AG10803 (cell line): ENCODE measurements around the gene FCHSD1.

Experiments
- DNase-seq: peaks from one replicate; pipeline ENCODE4 v3.0.0; 2010; ENCODE audit warnings: low read depth
- H3K4me3 ChIP-seq: 2 replicates; pipeline ENCODE4 v1.5.1; 2011; ENCODE audit warnings: mild to moderate bottlenecking, low read length, control low read depth
- TF ChIP-seq, protein P1 (sequence below): conservative IDR thresholded peaks from 2 replicates; pipeline ENCODE4 v1.5.1; 2011; ENCODE audit warnings: mild to moderate bottlenecking, low read length, control low read depth, inconsistent platforms

Gene FCHSD1

DNA sequence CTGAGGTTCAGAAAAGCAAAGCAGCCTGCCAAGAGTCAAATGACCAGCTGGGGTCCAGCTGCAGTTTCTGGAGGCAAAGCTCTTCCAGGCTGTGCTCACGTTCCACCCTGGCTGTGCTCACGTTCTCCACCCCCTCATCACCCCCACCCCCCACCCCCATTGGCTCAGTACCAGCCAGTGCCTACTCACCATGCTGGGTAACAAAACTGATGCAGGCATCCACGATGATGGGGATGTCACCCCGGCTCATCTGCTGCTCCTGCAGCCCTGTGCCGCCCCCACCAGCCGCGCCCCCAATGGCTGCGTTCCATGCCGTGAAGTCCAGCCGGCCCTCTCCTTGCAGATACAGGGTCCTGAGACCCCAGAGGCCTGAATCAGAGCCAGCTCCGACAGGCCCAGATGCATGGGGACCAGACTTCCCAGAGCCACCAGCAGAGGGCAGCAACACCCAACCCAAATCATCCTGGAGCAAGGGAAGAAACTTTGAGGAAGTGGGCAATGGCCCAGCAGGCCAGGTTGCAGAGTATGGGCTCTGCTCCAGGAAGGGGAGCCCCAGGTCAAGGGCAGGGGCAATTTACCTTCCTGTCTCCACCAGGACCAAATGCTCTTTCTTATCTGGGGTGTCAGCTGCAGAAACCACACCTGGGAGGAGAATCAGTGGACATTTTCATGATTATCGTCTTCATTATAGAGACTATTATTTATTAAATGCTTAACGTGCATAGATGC, 13.7 kb upstream of the FCHSD1 start:
- H3K4me3 ChIP-seq, result no peak overlapping the region
- peak; percentile 59 for DNase-seq
- TF ChIP-seq, protein P1, sequence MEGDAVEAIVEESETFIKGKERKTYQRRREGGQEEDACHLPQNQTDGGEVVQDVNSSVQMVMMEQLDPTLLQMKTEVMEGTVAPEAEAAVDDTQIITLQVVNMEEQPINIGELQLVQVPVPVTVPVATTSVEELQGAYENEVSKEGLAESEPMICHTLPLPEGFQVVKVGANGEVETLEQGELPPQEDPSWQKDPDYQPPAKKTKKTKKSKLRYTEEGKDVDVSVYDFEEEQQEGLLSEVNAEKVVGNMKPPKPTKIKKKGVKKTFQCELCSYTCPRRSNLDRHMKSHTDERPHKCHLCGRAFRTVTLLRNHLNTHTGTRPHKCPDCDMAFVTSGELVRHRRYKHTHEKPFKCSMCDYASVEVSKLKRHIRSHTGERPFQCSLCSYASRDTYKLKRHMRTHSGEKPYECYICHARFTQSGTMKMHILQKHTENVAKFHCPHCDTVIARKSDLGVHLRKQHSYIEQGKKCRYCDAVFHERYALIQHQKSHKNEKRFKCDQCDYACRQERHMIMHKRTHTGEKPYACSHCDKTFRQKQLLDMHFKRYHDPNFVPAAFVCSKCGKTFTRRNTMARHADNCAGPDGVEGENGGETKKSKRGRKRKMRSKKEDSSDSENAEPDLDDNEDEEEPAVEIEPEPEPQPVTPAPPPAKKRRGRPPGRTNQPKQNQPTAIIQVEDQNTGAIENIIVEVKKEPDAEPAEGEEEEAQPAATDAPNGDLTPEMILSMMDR, result peak; percentile 91

DNA sequence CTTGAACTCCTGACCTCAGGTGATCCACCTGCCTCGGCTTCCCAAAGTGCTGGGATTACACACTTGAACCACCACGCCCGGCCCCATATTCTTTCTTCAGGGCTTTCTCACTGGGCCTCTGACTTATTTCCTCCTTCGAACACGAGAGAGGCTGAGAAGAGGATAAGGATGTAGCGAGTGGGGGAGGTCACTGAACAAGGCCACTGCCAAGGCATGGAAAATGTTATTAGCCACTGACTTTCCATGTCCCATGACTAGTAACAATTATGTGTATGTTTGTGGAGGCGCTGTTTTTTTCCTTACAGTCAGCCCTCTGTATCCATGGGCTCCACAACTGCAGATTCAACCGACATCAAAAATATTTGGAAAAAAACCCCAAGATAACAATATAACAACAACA, 12.3 kb upstream of the FCHSD1 start:
- TF ChIP-seq, protein P1, result no peak
- no peak for DNase-seq
- no peak overlapping the region for H3K4me3 ChIP-seq

DNA sequence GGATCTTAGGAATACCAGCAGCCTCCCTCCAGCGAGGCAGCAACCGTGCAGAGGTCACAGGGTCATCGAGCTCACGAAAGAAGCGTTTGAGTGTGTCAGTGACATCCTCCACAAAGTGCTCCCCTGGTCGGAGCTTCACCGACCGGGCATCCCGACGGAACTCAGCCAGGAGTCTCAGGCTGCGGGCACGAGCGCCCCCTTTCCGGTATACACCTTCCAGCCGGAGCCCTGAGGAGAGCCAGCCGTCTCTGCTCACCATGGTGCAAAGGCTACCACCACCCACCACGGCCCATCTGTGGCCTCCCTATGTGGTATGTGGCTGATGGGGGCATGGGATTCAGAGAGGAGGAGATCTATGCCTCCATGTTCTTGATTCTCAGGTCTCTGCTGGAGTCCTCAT, 10.8 kb upstream of the FCHSD1 start:
- TF ChIP-seq, protein P1, result no peak
- H3K4me3 ChIP-seq, result no peak overlapping the region
- DNase-seq, result no peak

DNA sequence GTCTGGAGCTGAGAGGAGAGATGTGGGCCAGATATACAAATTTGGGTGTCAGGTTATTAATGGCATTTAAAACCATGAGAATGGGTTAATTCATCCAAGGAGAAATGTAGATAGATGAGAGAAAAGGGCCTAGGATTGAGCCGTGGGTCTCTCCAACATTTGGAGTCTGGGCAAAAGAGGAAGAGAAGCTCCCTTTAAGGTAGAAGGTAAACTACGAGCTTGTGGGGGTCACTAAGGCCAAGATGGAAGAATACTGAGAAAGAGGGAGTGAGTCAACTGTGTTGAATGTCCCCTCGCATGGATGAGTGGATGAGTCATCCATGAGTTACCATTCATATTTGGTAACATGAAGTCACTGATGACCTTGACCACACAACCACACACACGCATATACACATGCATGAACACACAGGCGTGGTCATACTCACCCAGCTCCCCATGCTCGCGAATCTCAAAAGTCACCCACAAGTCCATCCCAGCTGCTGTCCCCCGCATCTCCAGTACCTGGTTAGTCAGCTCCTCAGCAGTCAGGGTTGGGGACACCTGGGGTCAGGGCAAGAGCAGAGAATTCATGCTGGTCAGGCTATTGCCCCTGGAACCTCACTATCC, 6.8 kb upstream of the FCHSD1 start:
- H3K4me3 ChIP-seq, result no peak overlapping the region
- TF ChIP-seq, protein P1, result no peak
- DNase-seq, result peak; percentile 86

DNA sequence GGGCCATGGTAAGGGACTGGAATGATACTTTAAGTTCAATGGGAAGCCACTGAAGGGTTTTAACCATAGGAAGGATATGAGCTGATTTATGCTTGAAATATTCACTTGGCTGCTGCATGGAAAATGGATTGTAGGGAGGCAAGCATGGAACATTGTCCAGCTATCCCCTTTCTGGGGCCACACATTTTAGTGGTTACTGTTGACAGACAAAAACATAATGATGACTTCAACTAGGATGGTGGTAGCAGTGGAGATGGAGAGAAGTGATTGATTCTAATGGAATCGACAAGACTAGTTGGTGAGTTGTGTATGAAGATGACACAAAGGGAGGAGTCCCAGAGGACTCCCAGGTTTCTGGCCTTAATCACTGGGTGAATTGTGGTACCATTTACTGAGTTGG, 6.2 kb upstream of the FCHSD1 start:
- DNase-seq, result no peak
- no peak overlapping the region for H3K4me3 ChIP-seq
- TF ChIP-seq, protein P1, result no peak

DNA sequence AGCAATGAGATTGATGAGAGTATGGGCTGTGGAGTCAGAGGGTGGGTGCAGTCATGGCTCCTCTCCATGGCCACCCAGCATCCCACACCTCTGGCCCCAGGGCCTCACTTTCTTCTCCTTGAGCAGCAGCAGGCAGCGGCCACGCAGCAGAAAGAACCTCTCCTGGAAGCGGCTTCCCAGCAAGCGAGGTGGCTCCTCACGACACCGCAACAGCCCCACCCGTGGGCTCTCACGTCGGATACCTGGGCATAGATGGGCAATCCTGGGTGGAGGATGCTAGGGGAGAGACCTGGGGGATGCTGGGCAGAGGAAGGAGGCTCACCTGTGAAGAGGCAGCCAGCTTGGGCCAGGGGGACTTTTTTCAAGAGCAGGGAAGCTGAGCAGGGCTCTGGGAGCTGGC, 5.2 kb upstream of the FCHSD1 start:
- no peak for DNase-seq
- no peak overlapping the region for H3K4me3 ChIP-seq
- TF ChIP-seq, protein P1, result no peak

DNA sequence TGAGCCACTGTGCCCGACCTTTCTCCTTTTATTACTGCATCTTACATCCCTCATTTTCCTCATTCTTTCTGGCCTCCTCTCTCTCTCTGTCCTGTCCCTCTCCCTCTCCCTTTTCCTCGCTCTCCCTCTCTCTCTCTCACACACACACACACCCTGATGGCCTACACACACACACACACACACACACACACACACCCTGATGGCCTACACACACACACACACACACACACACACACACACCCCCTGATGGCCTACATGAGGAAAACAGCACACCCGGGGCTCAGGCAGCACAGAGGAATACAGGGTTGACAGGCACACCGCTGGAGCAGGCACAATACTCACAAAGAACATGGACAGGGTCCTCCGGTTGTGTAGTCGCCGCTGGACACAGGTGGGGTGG, 3.8 kb upstream of the FCHSD1 start:
- H3K4me3 ChIP-seq, result no peak overlapping the region
- TF ChIP-seq, protein P1, result no peak
- no peak for DNase-seq
